Right cardiac atrium (tissue), 5 donors: ENCODE results near the gene TTC39C. TPM values are rescaled to one million over a fixed set of nuclear protein-coding genes. Genes with fewer than 3 reads are reported as not detected.
A peak's percentile ranks its signal among the peaks of the same experiment; 100 is the strongest.

Experiments used
- ATAC-seq, 2 donors: fragments of 200-7000 bp; cut with Tn5 transposase; one replicate each; pipeline versions ENCODE4 v1.8.0 to v1.9.1; 2020; ENCODE audit warnings: moderate library complexity in 2 of 2, mild to moderate bottlenecking in 1 of 2
- DNase-seq, 3 donors: peaks; one replicate each; pipeline ENCODE4 v3.0.0-alpha.2; 2020
- H3K27ac ChIP-seq: one replicate; pipeline ENCODE4 v1.5.1; 2013; ENCODE audit warnings: mild to moderate bottlenecking, low read length, control low read depth, moderate library complexity
- H3K27me3 ChIP-seq: one replicate; pipeline ENCODE4 v1.6.1; 2013; ENCODE audit not compliant: control insufficient read depth, insufficient read depth
- H3K4me1 ChIP-seq: one replicate; pipeline ENCODE4 v1.6.1; 2013; ENCODE audit warnings: low read length; ENCODE audit not compliant: control insufficient read depth, insufficient read depth
- H3K4me3 ChIP-seq: one replicate; pipeline ENCODE4 v1.5.1; 2013; ENCODE audit warnings: low read length, control low read depth
- H3K9me3 ChIP-seq: one replicate; pipeline ENCODE4 v1.6.1; 2013; ENCODE audit warnings: low read length; ENCODE audit not compliant: control insufficient read depth
- WGBS: extraction: QIAGEN DNeasy Blood & Tissue Kit; methylation state at CpG from one replicate; pipeline ENCODE4 v1.1.7; 2013; 5-methylcytosine and 5-hydroxymethylcytosine counted together
- intact Hi-C, 4 donors: fragments of 100-400 bp; cut with DNase I; formaldehyde crosslinking; loops; one replicate each; pipeline versions ENCODE4 v1.11.0 to v1.14.0; 2022 to 2023
- polyA plus RNA-seq: library from polyadenylated mRNA; stranded (reverse); fragments of 200-250 nt; gene quantifications from one replicate; pipeline ENCODE4 v1.2.3, GENCODE V29; 2013
- total RNA-seq, 4 donors: library from RNA; stranded (reverse); fragmentation: NEBNext Ultra II Directional; extraction: Animal tissue kit (Norgen Biotek cat#: 25700); gene quantifications; one replicate each; pipeline ENCODE4 v1.2.1, GENCODE V29; 2021
- donor health status: healthy with polysubstance abuse.
- donor health status: DM: no; HTN: yes; CAD: no.
- donor health status: DM: no; HTN: no; CAD: no.
- donor health status: DM: no; HTN: yes; CAD: no; lungs with severe emphysema.
- donor health status: DM: yes; HTN: yes; CAD: no.

Gene TTC39C
- total and polyA plus RNA-seq, 5 donors, result 2.8 to 11.0 (median 5.4) TPM

DNA sequence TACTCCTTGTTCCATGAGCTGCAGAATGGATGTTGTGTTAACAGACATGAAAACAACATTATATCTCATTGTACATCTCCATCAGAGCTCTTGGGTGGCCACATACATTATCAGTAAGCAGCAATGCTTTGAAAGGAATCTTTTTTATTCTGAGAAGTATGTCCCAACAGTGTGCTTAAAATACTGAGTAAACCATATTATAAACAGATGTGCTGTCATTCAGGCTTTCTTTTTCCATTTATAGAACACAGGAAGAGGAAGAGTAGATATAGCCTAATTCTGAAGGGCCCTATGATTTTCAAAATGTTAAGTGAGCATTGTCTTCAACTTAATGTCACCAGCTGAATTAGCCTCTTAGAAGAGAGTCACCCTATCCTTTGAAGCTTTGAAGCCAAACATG, 80.0 kb downstream of the TTC39C start:
- intact Hi-C loops, result no loop called here
- DNase-seq, result no peak
- no peak overlapping the region for H3K27ac ChIP-seq
- H3K9me3 ChIP-seq, result peaks cover 3% of the 10 kb centered on the region
- no peak overlapping the region for H3K4me3 ChIP-seq
- no peak for ATAC-seq
- no peaks in the 10 kb centered on the region for H3K27me3 ChIP-seq
- no peaks in the 10 kb centered on the region for H3K4me1 ChIP-seq

DNA sequence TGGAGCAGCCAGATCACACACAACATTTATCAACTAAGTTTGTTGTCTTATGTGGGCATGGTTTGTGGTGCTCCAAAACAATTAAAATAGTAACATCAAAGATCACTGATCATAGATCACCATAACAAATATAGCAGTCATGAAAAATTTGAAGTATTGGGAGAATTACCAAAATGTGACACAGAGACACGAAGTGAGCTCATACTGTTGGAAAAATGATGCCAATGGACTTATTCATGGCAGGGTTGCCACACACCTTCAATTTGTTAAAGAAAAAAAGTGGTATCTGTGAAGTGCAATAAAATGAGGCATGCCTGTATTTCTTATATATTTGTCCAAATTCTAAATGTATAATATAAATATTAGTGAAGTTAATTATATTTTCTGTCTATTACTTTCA, 81.4 kb downstream of the TTC39C start:
- no peak for DNase-seq
- WGBS, result 90% methylated on average over 1 of the region's 1 CpG
- H3K4me1 ChIP-seq, result no peaks in the 10 kb centered on the region
- H3K4me3 ChIP-seq, result no peak overlapping the region
- intact Hi-C loops, result no loop called here
- H3K9me3 ChIP-seq, result peaks cover 3% of the 10 kb centered on the region
- no peaks in the 10 kb centered on the region for H3K27me3 ChIP-seq
- no peak overlapping the region for H3K27ac ChIP-seq
- ATAC-seq, result no peak

DNA sequence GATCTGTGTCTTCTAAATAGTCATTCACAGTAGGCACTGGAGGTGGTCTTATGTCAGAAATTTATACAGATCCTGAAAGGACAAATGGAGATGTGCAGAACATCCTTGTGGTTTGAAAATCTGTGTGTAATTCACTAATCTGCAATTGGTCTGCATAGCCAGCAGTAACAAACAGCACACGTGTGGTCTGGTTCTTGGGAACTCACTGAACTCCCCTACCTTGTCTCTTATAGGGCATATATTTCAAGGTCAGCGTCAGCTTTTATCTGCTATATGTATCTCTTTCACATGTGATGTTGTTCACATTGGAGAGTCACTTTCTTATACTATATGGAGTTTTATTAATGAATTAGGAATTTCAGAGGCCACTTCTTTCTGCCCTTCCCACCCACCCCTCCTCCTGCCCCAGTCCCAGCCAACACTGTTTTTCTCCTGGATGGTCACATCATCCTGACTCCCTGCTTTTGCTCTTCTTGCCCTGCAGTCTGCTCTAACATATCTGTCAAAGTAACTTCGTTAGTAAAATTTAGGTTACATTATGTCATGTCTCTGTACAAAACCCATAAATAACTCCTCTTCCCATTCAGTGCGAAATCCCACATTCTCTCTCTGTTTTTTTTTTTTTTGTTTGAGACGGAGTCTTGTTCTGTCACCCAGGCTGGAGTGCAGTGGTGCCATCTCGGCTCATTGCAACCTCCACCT, 88.9 kb downstream of the TTC39C start:
- Histone ChIP-seq H3K27ac (no peak overlapping the region), H3K9me3 (no peaks in the 10 kb centered on the region), H3K4me3 (no peak overlapping the region), H3K27me3 (no peaks in the 10 kb centered on the region), H3K4me1 (no peaks in the 10 kb centered on the region)
- ATAC-seq (no peak), DNase-seq (no peak)
- intact Hi-C loops, result no loop called here
- WGBS, result 68% methylated on average over 6 of the region's 6 CpGs

DNA sequence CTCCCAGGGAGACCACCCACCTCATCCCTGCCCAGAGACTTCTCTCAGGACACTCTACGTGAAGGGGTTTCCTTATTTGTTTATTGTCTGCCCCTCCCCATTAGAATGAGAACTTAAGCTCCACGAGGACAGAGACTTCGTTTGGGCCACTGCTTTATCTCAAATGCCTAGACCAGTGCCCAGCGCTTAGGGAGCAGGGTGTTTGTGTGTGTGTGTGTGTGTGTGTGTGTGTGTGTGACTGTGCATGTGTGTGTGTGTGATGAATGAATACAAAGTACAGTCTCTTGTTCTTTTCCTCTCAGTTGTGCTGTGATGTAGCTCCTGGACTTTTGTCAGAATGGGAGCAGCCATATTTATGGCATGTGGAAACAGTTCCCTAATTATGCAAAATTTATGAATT, 89.9 kb downstream of the TTC39C start:
- Histone ChIP-seq H3K27ac (no peak overlapping the region), H3K4me1 (no peaks in the 10 kb centered on the region), H3K4me3 (no peak overlapping the region), H3K9me3 (no peaks in the 10 kb centered on the region), H3K27me3 (no peaks in the 10 kb centered on the region)
- ATAC-seq (no peak), DNase-seq (no peak)
- intact Hi-C loops, result no loop called here
- 78% methylated on average over 4 of the region's 4 CpGs for WGBS

DNA sequence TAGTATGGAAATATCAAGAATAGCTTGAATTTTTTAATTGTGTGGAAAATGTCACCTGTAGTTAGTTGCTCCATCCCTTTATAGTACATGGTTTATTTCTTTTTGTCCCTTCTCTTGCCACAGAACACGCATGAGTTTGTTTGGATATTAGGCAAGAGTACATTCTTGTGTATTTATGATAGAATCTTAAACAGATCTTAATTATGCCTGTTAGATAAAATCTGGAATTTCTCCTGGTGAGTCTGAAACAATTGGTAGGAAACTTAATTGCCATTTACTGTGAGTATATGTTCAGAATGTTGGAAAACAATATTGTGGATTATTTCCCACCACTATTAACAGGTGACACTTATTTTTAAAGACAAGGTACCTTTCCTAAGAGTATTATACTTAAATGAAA, 94.1 kb downstream of the TTC39C start:
- no peak for ATAC-seq
- DNase-seq, result no peak
- no peaks in the 10 kb centered on the region for H3K27me3 ChIP-seq
- no peaks in the 10 kb centered on the region for H3K4me1 ChIP-seq
- WGBS, result 88% methylated on average over 1 of the region's 1 CpG
- no peak overlapping the region for H3K4me3 ChIP-seq
- no peaks in the 10 kb centered on the region for H3K9me3 ChIP-seq
- intact Hi-C loops, result no loop called here
- no peak overlapping the region for H3K27ac ChIP-seq

DNA sequence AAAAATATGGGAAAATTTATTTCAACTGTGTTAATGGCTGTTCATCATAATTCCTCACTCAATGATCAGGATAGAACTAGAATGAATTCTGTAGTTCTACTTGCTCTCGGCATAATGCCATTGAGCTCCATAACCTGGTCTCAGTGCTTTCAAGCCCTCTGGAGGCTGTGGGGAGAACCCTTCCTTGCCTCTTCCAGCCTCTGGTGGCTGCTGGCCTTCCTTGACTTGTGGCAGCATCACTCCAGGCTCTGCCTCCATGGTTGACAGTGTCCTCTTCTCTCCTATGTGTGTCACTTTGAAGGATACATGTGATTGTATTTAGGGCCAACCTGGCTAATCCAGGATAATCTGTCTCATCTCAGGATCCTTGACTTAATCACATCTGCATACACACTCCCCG, 97.4 kb downstream of the TTC39C start:
- Histone ChIP-seq H3K9me3 (no peaks in the 10 kb centered on the region), H3K27me3 (no peaks in the 10 kb centered on the region), H3K27ac (no peak overlapping the region), H3K4me3 (no peak overlapping the region), H3K4me1 (no peaks in the 10 kb centered on the region)
- no peak for DNase-seq
- 95% methylated on average over 2 of the region's 2 CpGs for WGBS
- intact Hi-C loops, result loop anchor here in 3 of 4 donors (10.0 kb wide), 2 partner anchors 87 to 97 kb away; partner anchors contain the start of gene TTC39C (in 2 of the 3)
- no peak for ATAC-seq

DNA sequence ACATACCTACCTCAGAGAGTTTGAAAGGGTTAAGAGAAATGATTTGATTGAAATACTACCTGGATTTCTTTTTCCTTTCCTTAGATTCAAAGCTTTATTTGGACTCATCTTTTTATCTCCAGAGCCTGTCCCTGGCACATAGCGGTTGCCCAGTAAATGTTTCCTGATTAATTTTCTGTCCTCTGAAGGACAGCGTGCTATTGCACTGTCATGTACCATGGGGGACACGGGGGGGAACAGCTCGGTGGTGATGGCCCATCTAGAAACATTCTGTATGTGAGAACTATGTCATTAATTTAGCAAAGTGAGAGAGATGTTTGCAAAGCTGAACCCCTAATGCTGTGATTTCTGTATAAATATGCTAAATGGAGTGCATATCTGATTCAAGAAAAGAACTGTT, 97.9 kb downstream of the TTC39C start:
- H3K27ac ChIP-seq, result no peak overlapping the region
- no peaks in the 10 kb centered on the region for H3K4me1 ChIP-seq
- no peak overlapping the region for H3K4me3 ChIP-seq
- H3K27me3 ChIP-seq, result no peaks in the 10 kb centered on the region
- DNase-seq (no peak), ATAC-seq (no peak)
- intact Hi-C loops, result loop anchor here in 3 of 4 donors (10.0 kb wide), 2 partner anchors 88 to 98 kb away; partner anchors contain the start of gene TTC39C (in 2 of the 3)
- H3K9me3 ChIP-seq, result no peaks in the 10 kb centered on the region
- WGBS, result 86% methylated on average over 4 of the region's 4 CpGs

DNA sequence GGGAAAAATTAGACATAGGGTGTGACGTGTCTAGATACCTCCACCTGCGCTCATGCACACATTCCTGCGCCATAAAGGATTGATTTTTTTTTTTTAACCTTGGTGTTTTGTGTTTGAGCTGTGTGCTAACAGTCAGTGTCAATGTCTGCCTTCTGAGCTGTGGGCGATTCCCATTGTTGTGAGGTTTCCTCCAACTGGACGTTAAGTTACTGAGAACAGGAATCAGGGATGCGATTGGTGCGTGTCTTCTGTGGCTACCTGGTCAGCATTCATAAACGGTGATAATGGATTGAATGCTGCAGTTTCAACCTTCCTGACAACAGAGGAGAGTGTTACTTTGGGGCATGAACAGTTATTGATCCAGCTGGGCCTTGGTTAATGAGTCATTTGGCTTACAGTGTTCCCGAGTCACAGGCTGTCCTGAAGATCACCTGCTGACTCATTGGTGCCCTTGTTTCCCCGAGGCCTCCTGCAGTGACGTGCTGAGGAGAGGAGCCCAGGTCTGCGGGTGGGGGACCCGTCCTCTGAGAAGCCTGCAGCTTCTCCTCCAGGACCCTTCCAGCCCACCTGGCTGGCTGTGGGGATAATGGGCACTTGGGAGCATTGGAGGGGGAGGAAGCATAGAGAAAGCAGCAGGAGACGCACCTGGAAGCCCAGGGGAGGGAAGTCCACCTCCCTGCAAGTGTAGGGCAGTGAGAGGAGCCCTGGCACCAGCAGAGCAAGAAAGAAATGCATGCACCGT, 98.5 kb downstream of the TTC39C start:
- no peak overlapping the region for H3K4me3 ChIP-seq
- no peaks in the 10 kb centered on the region for H3K4me1 ChIP-seq
- H3K9me3 ChIP-seq, result no peaks in the 10 kb centered on the region
- no peaks in the 10 kb centered on the region for H3K27me3 ChIP-seq
- ATAC-seq (peak in 1 of 2 donors; percentile 44), DNase-seq (no peak)
- WGBS, result 88% methylated on average over 15 of the region's 15 CpGs
- no peak overlapping the region for H3K27ac ChIP-seq
- intact Hi-C loops, result loop anchor here in 3 of 4 donors (10.0 kb wide), 2 partner anchors 88 to 98 kb away; partner anchors contain the start of gene TTC39C (in 2 of the 3)

DNA sequence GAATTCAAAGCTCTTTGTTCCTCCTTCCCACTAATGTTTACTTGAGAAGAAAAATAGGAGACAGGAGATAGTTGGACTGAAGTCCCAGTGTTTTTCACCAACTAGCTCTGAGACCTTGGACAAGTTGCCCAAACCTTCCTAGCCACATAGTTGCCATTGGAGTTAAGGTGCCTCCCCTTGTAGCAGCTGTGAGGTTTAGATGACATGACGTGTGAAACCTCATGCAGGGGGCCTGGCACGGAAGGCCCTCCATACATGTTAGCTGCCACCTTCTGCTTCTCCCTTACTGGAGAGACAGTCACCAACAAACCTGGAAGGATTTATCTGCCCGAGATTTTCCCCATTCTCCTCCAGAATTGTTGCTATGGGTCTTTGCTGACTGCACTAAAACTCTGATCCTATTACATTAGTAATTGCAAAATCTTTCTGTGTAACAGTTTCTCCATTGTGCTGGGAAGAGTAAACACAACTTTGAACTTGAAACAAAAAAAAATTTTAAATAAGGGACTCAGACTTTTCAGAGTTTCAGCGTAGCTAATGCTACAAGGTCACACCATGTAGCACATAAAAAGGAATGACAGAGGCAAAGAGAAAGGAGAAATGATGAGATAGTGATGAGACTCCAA, 100.5 kb downstream of the TTC39C start:
- intact Hi-C loops, result loop anchor here in 3 of 4 donors (5.0 to 10.0 kb wide), 3 partner anchors 90 to 158 kb away; partner anchors contain the start of gene TTC39C (in 2 of the 3)
- DNase-seq (no peak), ATAC-seq (no peak)
- no peak overlapping the region for H3K27ac ChIP-seq
- H3K9me3 ChIP-seq, result no peaks in the 10 kb centered on the region
- no peak overlapping the region for H3K4me3 ChIP-seq
- H3K27me3 ChIP-seq, result no peaks in the 10 kb centered on the region
- H3K4me1 ChIP-seq, result no peaks in the 10 kb centered on the region
- 85% methylated on average over 4 of the region's 4 CpGs for WGBS

DNA sequence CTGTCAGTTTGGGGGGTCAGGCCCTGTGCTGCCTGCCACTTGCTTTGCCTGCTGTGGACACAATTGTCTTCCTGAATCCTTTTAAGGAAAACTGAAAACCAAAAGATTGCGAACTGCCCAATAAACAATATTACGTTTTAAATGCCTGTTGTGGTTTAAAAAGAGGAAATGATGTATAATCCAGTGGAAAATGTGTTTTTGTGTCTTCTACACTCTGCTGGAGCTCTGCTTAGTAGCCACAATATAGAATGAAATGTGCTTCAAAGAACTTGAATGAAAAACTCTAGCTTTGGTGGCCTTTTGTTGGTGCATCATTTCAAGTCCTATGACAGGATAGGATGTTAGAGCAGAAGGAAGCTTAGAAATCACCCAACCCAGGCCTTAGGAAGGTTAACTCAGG, 101.1 kb downstream of the TTC39C start:
- no peaks in the 10 kb centered on the region for H3K9me3 ChIP-seq
- intact Hi-C loops, result loop anchor here in 3 of 4 donors (5.0 to 10.0 kb wide), 3 partner anchors 91 to 158 kb away; partner anchors contain the start of gene TTC39C (in 2 of the 3)
- no peak for ATAC-seq
- DNase-seq, result no peak
- H3K4me3 ChIP-seq, result no peak overlapping the region
- WGBS, result 68% methylated on average over 2 of the region's 2 CpGs
- no peaks in the 10 kb centered on the region for H3K4me1 ChIP-seq
- H3K27me3 ChIP-seq, result no peaks in the 10 kb centered on the region
- no peak overlapping the region for H3K27ac ChIP-seq
